WTC11 (cell line): ENCODE results near the gene CARMIL1.

ENCODE experiments used
- MAX ChIP-seq: sonication (generic); formaldehyde crosslinking; IDR thresholded peaks from 2 replicates; pipeline ENCODE4 v1.8.0; 2022; ENCODE audit warnings: mild to moderate bottlenecking, missing genetic modification reagents
- RELA ChIP-seq: sonication (generic); formaldehyde crosslinking; IDR thresholded peaks from 2 replicates; pipeline ENCODE4 v1.8.1; 2022; ENCODE audit warnings: missing genetic modification reagents, mild to moderate bottlenecking, borderline replicate concordance
- RORB ChIP-seq: fragments of 250-450 bp; sonication (Bioruptor Pico); IDR thresholded peaks from 2 replicates; pipeline ENCODE4 v1.9.0; 2021; ENCODE audit warnings: mild to moderate bottlenecking

- TF ChIP-seq MAX (no peak), RELA (CRISPR knock-in tag) (no peak), RORB (CRISPR knock-in tag) (no peak)
Observed at GRCh38 chr6:25350573-25350972, 71.4 kb downstream of the CARMIL1 start.
